KOPT-K1 (cell line): ENCODE results near the gene TMEM54.

ENCODE experiments used
- H3K27ac ChIP-seq: fragments of 200-600 bp; sonication (generic); 2 replicates; pipeline ENCODE4 v1.5.1; 2016; ENCODE audit warnings: antibody characterized with exemption, mild to moderate bottlenecking, low read depth, low read length; ENCODE audit not compliant: poor library complexity, severe bottlenecking
- H3K36me3 ChIP-seq: fragments of 200-600 bp; sonication (generic); 2 replicates; pipeline ENCODE4 v1.5.1; 2017; ENCODE audit warnings: antibody characterized with exemption, mild to moderate bottlenecking, low read length, moderate library complexity; ENCODE audit not compliant: insufficient read depth
- H3K9me3 ChIP-seq: fragments of 200-600 bp; sonication (generic); 2 replicates; pipeline ENCODE4 v1.5.1; 2017; ENCODE audit warnings: antibody characterized with exemption, low read length, mild to moderate bottlenecking; ENCODE audit not compliant: insufficient read depth, poor library complexity, severe bottlenecking

TMEM54 gene, protein sequence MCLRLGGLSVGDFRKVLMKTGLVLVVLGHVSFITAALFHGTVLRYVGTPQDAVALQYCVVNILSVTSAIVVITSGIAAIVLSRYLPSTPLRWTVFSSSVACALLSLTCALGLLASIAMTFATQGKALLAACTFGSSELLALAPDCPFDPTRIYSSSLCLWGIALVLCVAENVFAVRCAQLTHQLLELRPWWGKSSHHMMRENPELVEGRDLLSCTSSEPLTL

DNA sequence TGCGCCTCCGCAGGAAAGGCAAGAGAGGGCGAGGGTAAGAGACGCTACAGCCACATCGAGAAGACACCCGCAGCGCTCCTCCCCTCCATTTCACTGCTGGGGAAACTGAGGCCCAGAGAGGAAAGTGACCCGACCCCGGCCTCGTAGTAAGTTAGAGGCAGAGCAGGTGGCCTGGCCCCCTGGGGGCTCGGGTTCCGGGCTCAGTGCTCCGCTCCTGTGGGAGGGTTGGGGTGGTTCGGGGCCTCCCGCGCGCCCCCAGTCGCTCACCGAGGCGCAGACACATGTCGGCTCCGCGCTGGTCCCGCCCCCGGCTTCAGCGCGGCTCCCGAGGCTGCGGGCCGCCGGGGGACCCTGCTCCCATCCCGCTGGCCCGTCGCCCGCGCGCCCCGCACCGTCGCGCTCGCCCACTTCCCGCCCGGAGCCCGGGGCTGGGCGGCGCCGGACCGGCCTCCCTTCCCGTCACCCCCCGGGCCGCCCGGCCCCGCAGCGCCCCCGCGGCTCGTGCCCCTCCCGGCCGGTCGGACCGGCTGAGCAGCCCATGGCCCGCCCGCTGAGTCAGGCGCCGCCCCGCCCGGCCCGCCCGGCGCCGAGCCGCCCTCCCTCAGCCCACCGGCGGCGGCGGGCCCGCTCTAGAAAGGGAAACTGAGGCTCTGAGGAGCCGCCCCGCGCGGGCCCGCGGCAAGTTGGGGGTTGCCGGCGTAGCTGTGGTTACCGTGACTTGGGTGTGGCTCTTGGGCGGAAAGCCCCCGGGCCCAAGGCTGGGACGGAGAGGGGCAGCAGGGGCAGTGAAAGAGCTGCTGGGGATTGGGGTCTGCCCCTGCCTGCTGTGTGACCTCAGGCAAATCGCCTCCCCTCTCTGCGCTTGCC lies at the start of gene TMEM54:
Gene TMEM54, minus strand, starts transcription at position 434 of the 867 bp plus-strand sequence. Its CDS starts 151 bp downstream, at position 283.
- no peaks in the 10 kb centered on the region for H3K36me3 ChIP-seq
- no peak within 1 kb of the TSS for H3K27ac ChIP-seq
- no peaks in the 10 kb centered on the region for H3K9me3 ChIP-seq

DNA sequence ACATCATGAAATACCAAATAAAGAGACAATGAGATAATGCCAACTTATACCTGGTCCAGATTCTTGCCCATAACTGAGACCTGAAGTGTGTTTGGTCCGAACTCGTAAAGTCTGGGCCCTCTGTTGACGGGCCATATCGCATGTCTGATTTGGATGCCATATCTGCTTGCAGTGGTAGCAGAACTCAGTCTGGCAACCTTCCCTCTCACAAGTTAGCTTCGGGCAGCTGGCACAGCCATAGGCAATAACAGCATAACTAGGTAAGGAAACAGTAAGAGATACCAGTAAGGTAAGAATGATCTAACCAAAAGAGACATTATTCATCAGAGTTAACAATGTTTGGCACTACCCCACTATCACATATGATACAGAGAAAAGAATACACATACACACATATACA lies 48.3 kb upstream of the TMEM54 start:
- H3K9me3 ChIP-seq, result no peaks in the 10 kb centered on the region
- H3K36me3 ChIP-seq, result peaks cover 28% of the 10 kb centered on the region
- H3K27ac ChIP-seq, result no peak overlapping the region

DNA sequence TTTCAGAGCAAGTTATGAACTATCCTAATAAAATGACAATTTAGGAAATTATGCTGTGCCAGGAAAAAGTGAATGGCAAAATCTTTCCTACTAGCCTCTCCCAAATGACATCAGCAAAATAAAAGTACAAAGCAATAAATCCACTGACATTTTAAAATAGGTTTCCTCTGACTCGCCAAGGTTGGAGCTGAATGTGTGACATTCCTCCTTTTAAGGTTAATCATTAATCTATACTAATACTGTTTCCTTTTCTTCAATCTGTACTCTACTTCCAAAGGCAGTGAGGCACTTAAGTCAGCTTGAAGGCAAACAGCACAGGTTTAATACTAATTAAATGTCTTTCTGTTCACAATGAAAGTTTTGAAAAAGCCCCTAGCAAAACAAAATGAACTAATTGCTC lies 47.7 kb upstream of the TMEM54 start:
- Histone ChIP-seq H3K27ac (no peak overlapping the region), H3K9me3 (peaks cover 4% of the 10 kb centered on the region), H3K36me3 (peaks cover 34% of the 10 kb centered on the region)

GRCh38 chr1:32948390-32948722 lies 47.2 kb upstream of the TMEM54 start:
- Histone ChIP-seq H3K36me3 (peaks cover 39% of the 10 kb centered on the region), H3K27ac (no peak overlapping the region), H3K9me3 (peaks cover 10% of the 10 kb centered on the region)

DNA sequence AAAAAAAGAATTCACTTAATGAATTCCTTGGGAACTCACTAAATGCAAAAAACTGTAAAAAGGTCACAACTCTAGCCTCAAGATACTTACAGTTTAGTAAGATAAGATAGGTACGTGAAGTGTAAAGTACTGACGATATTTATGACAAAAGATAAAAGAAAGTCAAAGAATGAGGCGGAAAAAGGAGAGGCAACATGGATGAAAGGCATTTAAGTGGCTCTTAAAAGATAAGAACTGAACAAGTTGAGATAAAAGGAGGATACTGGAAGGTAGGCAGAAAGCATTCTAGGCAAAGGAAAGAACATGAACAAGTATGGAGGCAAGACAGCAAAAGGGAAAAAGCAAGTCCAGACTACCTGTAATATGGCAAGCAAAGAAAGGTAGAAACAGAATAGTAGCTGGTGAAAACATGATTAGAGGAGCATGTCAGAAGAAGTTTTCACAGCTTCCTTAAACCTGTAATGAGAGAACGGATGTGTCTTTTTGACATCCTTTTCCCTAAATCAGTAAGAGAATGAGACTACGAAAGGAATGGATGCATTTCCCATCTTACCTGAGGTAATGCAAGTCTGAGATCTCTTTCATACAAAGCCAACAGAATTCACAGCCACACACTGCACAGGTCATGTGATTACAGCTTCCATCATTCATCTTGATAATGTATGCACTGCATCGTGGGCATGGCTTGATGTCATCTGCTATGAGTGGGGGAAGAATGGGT lies 46.6 kb upstream of the TMEM54 start:
- Histone ChIP-seq H3K27ac (no peak overlapping the region), H3K9me3 (peaks cover 15% of the 10 kb centered on the region), H3K36me3 (peaks cover 45% of the 10 kb centered on the region)

GRCh38 chr1:32946413-32946812 lies 45.2 kb upstream of the TMEM54 start:
- Histone ChIP-seq H3K9me3 (peaks cover 15% of the 10 kb centered on the region), H3K36me3 (peaks cover 59% of the 10 kb centered on the region), H3K27ac (no peak overlapping the region)

GRCh38 chr1:32944180-32944579 lies 43.0 kb upstream of the TMEM54 start:
- Histone ChIP-seq H3K27ac (no peak overlapping the region), H3K9me3 (peaks cover 15% of the 10 kb centered on the region), H3K36me3 (peaks cover 78% of the 10 kb centered on the region)

- peaks cover 87% of the 10 kb centered on the region for H3K36me3 ChIP-seq
Observed at GRCh38 chr1:32939655-32940371, 38.6 kb upstream of the TMEM54 start.

DNA sequence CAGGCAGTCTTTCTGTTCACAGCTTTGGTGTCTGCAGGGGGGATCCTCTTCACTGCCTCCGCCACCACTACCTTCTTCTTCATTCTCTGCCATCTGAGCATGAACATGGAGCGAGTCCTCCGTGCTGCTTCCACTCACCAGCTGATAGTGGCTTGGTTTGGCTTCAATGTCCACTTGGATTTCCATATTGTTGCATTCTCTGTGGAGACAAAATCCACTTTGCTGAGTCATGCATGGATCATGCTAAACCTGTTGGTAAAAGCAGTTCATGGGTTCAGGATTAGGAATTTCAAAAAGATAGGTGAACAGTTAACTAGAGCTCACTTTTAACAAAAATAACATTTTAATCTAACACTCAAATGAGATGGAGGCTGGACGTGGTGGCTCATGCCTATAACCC lies 35.9 kb upstream of the TMEM54 start:
- H3K27ac ChIP-seq, result no peak overlapping the region
- no peaks in the 10 kb centered on the region for H3K9me3 ChIP-seq
- peaks cover 59% of the 10 kb centered on the region for H3K36me3 ChIP-seq

More at GRCh38 chr1:32939655-32940371, 38.6 kb upstream of the TMEM54 start:
- no peak overlapping the region for H3K27ac ChIP-seq
- peaks cover 15% of the 10 kb centered on the region for H3K9me3 ChIP-seq

DNA sequence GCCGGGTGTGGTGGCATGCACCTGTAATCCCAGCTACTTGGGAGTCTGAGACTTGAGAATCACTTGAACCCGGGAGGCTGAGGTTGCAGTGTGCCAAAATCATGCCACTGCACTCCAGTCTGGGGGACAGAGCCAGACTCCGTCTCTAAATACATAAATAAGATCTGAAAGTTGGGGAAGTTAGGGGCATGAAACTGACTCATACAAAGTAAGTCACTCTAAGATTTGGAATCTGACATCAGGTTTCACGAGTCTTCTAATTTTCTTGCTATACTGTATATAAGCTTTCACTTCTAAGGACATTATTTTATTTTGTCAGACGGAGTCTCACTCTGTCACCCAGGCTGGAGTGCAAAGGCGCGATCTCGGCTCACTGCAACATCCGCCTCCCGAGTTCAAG lies 33.3 kb upstream of the TMEM54 start:
- Histone ChIP-seq H3K9me3 (no peaks in the 10 kb centered on the region), H3K36me3 (peaks cover 36% of the 10 kb centered on the region), H3K27ac (no peak overlapping the region)

- H3K9me3 ChIP-seq, result no peaks in the 10 kb centered on the region
- H3K36me3 ChIP-seq, result peaks cover 34% of the 10 kb centered on the region
- no peak overlapping the region for H3K27ac ChIP-seq
Observed at GRCh38 chr1:32933742-32934322, 32.6 kb upstream of the TMEM54 start.

DNA sequence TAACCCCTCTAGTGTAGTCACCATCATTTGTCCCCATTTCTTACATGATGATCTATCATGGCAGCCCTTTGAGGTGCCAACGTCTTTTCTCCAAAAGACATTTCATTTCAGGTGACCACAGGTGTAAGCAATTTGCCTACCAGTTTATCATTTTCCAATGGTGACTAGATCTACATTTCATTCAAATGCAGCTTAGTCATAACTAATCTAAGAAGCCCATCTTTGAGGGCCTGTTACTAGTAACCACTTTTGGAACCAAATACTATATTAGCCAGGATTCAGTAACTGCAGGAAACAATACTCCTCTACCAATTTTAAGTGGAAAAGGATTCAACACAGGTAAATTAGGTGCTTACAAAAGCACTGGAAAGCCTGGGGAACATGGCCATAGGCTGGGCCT lies 30.6 kb upstream of the TMEM54 start:
- H3K27ac ChIP-seq, result no peak overlapping the region
- H3K9me3 ChIP-seq, result no peaks in the 10 kb centered on the region
- H3K36me3 ChIP-seq, result peaks cover 14% of the 10 kb centered on the region

DNA sequence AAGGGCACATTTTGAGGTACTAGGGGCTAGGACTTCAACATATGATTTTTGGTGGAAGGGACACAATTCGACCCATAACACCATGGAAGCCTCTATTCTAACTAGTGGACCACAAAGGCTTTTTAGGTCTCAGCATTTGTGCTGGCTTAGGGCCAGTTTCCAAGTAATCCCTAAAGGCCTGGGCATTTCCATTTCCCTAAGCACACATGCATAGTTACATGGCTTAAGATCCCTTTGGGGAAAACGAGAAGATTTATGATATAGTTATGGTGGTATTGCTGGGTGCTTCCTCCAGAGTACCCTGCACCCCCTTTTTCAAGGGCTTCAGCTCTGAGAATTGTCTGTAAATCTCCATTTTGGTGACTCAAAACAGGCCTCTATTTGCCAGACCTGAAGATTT lies 28.2 kb upstream of the TMEM54 start:
- Histone ChIP-seq H3K27ac (no peak overlapping the region), H3K36me3 (no peaks in the 10 kb centered on the region), H3K9me3 (no peaks in the 10 kb centered on the region)

DNA sequence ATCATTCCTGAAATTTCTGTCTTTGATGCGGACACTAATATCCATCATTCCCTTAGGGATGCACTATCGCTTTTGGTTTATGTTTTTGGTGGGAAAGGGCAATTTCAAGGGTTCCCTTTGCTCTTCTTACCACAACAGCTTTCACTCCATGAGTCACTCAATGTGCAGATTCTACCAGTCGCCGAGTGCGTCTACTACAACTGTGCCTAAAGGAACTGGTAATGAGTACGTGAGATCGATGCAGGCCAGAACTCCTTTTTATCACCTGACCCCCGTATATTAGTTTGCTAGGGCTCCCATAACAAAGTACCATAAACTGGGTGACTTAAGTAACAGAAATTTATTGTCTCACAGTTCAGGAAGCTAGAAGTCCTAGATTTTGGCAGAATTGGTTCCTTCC lies 27.5 kb upstream of the TMEM54 start:
- no peaks in the 10 kb centered on the region for H3K36me3 ChIP-seq
- no peaks in the 10 kb centered on the region for H3K9me3 ChIP-seq
- no peak overlapping the region for H3K27ac ChIP-seq
